Glutamatergic neuron (in vitro differentiated cells): ENCODE results near the gene SKOR1. TPM values are rescaled to one million over a fixed set of nuclear protein-coding genes. Genes with fewer than 3 reads are reported as not detected.

Source experiments
- DNase-seq: peaks from one replicate; pipeline ENCODE4 v3.0.0; 2022
- H3K27ac Mint-ChIP-seq: one replicate; pipeline ENCODE4 v1.8.0; 2020; ENCODE audit warnings: mild to moderate bottlenecking, mixed read lengths, inconsistent platforms; ENCODE audit not compliant: unreplicated experiment
- H3K27me3 Mint-ChIP-seq: one replicate; pipeline ENCODE4 v1.8.0; 2020; ENCODE audit warnings: mild to moderate bottlenecking, moderate library complexity, mixed read lengths, inconsistent platforms; ENCODE audit not compliant: unreplicated experiment
- H3K36me3 Mint-ChIP-seq: one replicate; pipeline ENCODE4 v1.8.0; 2020; ENCODE audit warnings: mild to moderate bottlenecking, mixed read lengths, inconsistent platforms; ENCODE audit not compliant: unreplicated experiment
- H3K4me1 Mint-ChIP-seq: one replicate; pipeline ENCODE4 v1.8.0; 2020; ENCODE audit warnings: mild to moderate bottlenecking, low read depth, mixed read lengths, inconsistent platforms; ENCODE audit not compliant: unreplicated experiment
- H3K4me3 Mint-ChIP-seq: one replicate; pipeline ENCODE4 v1.8.0; 2020; ENCODE audit warnings: mild to moderate bottlenecking, mixed read lengths, inconsistent platforms; ENCODE audit not compliant: unreplicated experiment
- H3K9me3 Mint-ChIP-seq: one replicate; pipeline ENCODE4 v1.8.0; 2020; ENCODE audit warnings: mild to moderate bottlenecking, moderate library complexity, mixed read lengths, inconsistent platforms; ENCODE audit not compliant: unreplicated experiment
- CTCF ChIP-seq: fragments of 200-600 bp; sonication (generic); IDR thresholded peaks from one replicate; pipeline ENCODE4 v1.5.0; 2021; ENCODE audit not compliant: partially characterized antibody, unreplicated experiment
- total RNA-seq: library from RNA; stranded (reverse); fragmentation: NEBNext Ultra II Directional; extraction: Animal tissue kit (Norgen Biotek cat#: 25700); gene quantifications from one replicate; pipeline ENCODE4 v1.2.1, GENCODE V29; 2021; ENCODE audit not compliant: unreplicated experiment

Gene SKOR1
- total RNA-seq, 1 donor from 2014 or later = 4.0 TPM

GRCh38 chr15:67884009-67884408 lies 58.7 kb downstream of the SKOR1 start:
- peaks cover 5% of the 10 kb centered on the region for H3K9me3 Mint-ChIP-seq
- no peak for DNase-seq
- no peak for TF ChIP-seq CTCF
- no peaks in the 10 kb centered on the region for H3K36me3 Mint-ChIP-seq
- peaks cover 2% of the 10 kb centered on the region for H3K27me3 Mint-ChIP-seq
- H3K27ac Mint-ChIP-seq = no peak overlapping the region
- peak overlapping the region; percentile 79 for H3K4me3 Mint-ChIP-seq
- H3K4me1 Mint-ChIP-seq = no peaks in the 10 kb centered on the region

Other genes starting within 250 kb of the SKOR1 start
- gene RNU6-1, start 14.5 kb downstream of the SKOR1 start, total RNA-seq = not detected
- 64.9 TPM for gene PIAS1, start 228.8 kb downstream of the SKOR1 start, total RNA-seq